Lower lobe of right lung (tissue), 2 donors: ENCODE results near the gene RHOXF2. TPM values are rescaled to one million over a fixed set of nuclear protein-coding genes. Genes with fewer than 3 reads are reported as not detected.

Experiments
- ATAC-seq, 2 donors: fragments of 200-7000 bp; cut with Tn5 transposase; one replicate each; pipeline ENCODE4 v1.9.1; 2020 to 2022; ENCODE audit warnings: mild to moderate bottlenecking in 2 of 2, moderate library complexity in 2 of 2
- DNase-seq: peaks from one replicate; pipeline ENCODE4 v3.0.0-alpha.2; 2020
- H3K27ac ChIP-seq: fragments of 200-600 bp; one replicate; pipeline ENCODE4 v1.8.0; 2022
- H3K27me3 ChIP-seq: fragments of 200-600 bp; one replicate; pipeline ENCODE4 v1.8.0; 2022; ENCODE audit warnings: low read depth
- H3K36me3 ChIP-seq: fragments of 200-600 bp; one replicate; pipeline ENCODE4 v1.8.0; 2022; ENCODE audit warnings: mild to moderate bottlenecking
- H3K4me1 ChIP-seq: fragments of 200-600 bp; one replicate; pipeline ENCODE4 v1.8.0; 2022
- H3K4me3 ChIP-seq: fragments of 200-600 bp; one replicate; pipeline ENCODE4 v1.8.0; 2022; ENCODE audit warnings: mild to moderate bottlenecking
- H3K9me3 ChIP-seq: fragments of 200-600 bp; one replicate; pipeline ENCODE4 v1.8.0; 2022
- CTCF ChIP-seq: fragments of 200-600 bp; IDR thresholded peaks from one replicate; pipeline ENCODE4 v1.8.0; 2022; ENCODE audit warnings: antibody characterized with exemption, mild to moderate bottlenecking
- intact Hi-C: fragments of 100-400 bp; cut with DNase I; formaldehyde crosslinking; loops from one replicate; pipeline ENCODE4 v1.11.0; 2022
- total RNA-seq: library from RNA; stranded (reverse); fragmentation: NEBNext Ultra II Directional; extraction: Animal tissue kit (Norgen Biotek cat#: 25700); gene quantifications from one replicate; pipeline ENCODE4 v1.2.1, GENCODE V29; 2021
- donor health status: DM: no; HTN: yes; CAD: no; lungs with severe emphysema.

The RHOXF2 gene
- total RNA-seq, 1 donor from 2014 or later = not detected

GRCh38 chrX:120136128-120136527 lies 22.3 kb upstream of the RHOXF2 start:
- H3K4me3 ChIP-seq = no peak overlapping the region
- no peak for ATAC-seq
- DNase-seq = no peak
- no peaks in the 10 kb centered on the region for H3K27me3 ChIP-seq
- no peaks in the 10 kb centered on the region for H3K36me3 ChIP-seq
- H3K4me1 ChIP-seq = no peaks in the 10 kb centered on the region
- H3K9me3 ChIP-seq = no peaks in the 10 kb centered on the region
- no peak overlapping the region for H3K27ac ChIP-seq
- no peak for TF ChIP-seq CTCF
- intact Hi-C loops = no loop called here

- no peaks in the 10 kb centered on the region for H3K27me3 ChIP-seq
- no peaks in the 10 kb centered on the region for H3K9me3 ChIP-seq
- intact Hi-C loops = no loop called here
- DNase-seq (no peak), ATAC-seq (no peak)
- no peaks in the 10 kb centered on the region for H3K4me1 ChIP-seq
- no peak overlapping the region for H3K4me3 ChIP-seq
- H3K27ac ChIP-seq = no peak overlapping the region
- no peak for TF ChIP-seq CTCF
- no peaks in the 10 kb centered on the region for H3K36me3 ChIP-seq
Measured at GRCh38 chrX:120136840-120137239, 21.6 kb upstream of the RHOXF2 start.

- Histone ChIP-seq H3K9me3 (no peaks in the 10 kb centered on the region), H3K27ac (no peak overlapping the region), H3K4me3 (no peak overlapping the region), H3K36me3 (no peaks in the 10 kb centered on the region), H3K4me1 (no peaks in the 10 kb centered on the region), H3K27me3 (no peaks in the 10 kb centered on the region)
- intact Hi-C loops = no loop called here
- ATAC-seq (no peak), DNase-seq (no peak)
- no peak for TF ChIP-seq CTCF
Measured at GRCh38 chrX:120137439-120137838, 21.0 kb upstream of the RHOXF2 start.

GRCh38 chrX:120140293-120140981 lies 18.0 kb upstream of the RHOXF2 start:
- intact Hi-C loops = no loop called here
- Histone ChIP-seq H3K9me3 (no peaks in the 10 kb centered on the region), H3K27ac (no peak overlapping the region), H3K4me1 (no peaks in the 10 kb centered on the region), H3K4me3 (no peak overlapping the region), H3K36me3 (no peaks in the 10 kb centered on the region), H3K27me3 (no peaks in the 10 kb centered on the region)
- no peak for ATAC-seq
- DNase-seq = no peak
- no peak for TF ChIP-seq CTCF

GRCh38 chrX:120144178-120144844 lies 14.1 kb upstream of the RHOXF2 start:
- Histone ChIP-seq H3K9me3 (no peaks in the 10 kb centered on the region), H3K27ac (no peak overlapping the region), H3K4me1 (no peaks in the 10 kb centered on the region), H3K4me3 (no peak overlapping the region), H3K27me3 (no peaks in the 10 kb centered on the region), H3K36me3 (no peaks in the 10 kb centered on the region)
- DNase-seq (no peak), ATAC-seq (no peak)
- no peak for TF ChIP-seq CTCF
- intact Hi-C loops = no loop called here
